HepG2 (cell line): ENCODE measurements around the gene EIF3M. TPM values are rescaled to one million over a fixed set of nuclear protein-coding genes. Genes with fewer than 3 reads are reported as not detected.

ENCODE experiments used
- KDM4B ChIP-seq: sonication (generic); formaldehyde crosslinking; IDR thresholded peaks from 2 replicates; pipeline ENCODE4 v1.4.0; 2020; ENCODE audit warnings: missing genetic modification reagents
- MEIS2 ChIP-seq: sonication (generic); formaldehyde crosslinking; IDR thresholded peaks from 2 replicates; pipeline ENCODE4 v1.9.0; 2021; ENCODE audit warnings: mild to moderate bottlenecking, missing genetic modification reagents
- POLR2AphosphoS5 ChIP-seq: IDR thresholded peaks from 2 replicates; pipeline ENCODE4 v1.6.1; 2012; ENCODE audit warnings: low read depth, low read length
- SMC3 ChIP-seq: IDR thresholded peaks from 2 replicates; pipeline ENCODE4 v1.6.1; 2011; ENCODE audit warnings: low read length, improper control_type of control experiment
- TCF12 ChIP-seq, 2 experiments: fragments of 450-650 bp in 1 of 2; sonication (generic) in 1 of 2; formaldehyde crosslinking in 1 of 2; IDR thresholded peaks; 2 replicates each; pipeline versions ENCODE4 v1.6.1 to v1.8.0; 2017 to 2022; ENCODE audit warnings: antibody characterized with exemption in 1 of 2, mild to moderate bottlenecking in 1 of 2, missing genetic modification reagents in 1 of 2, moderate library complexity in 1 of 2
- TCF7 ChIP-seq: sonication (generic); IDR thresholded peaks from 2 replicates; pipeline ENCODE4 v1.6.1; 2016; ENCODE audit warnings: antibody characterized with exemption, low read depth
- ZC3H13 ChIP-seq: sonication (generic); formaldehyde crosslinking; IDR thresholded peaks from 2 replicates; pipeline ENCODE4 v1.8.1; 2023; ENCODE audit warnings: mild to moderate bottlenecking, missing genetic modification reagents, moderate library complexity
- ZKSCAN8 ChIP-seq: IDR thresholded peaks from 2 replicates; pipeline ENCODE4 v1.6.1; 2016; ENCODE audit warnings: borderline replicate concordance, missing genetic modification reagents, missing compliant biosample characterization
- ZNF44 ChIP-seq: sonication (generic); formaldehyde crosslinking; IDR thresholded peaks from 2 replicates; pipeline ENCODE4 v1.5.1; 2020; ENCODE audit warnings: mild to moderate bottlenecking, missing genetic modification reagents
- ZNF460 ChIP-seq: sonication (generic); formaldehyde crosslinking; IDR thresholded peaks from 2 replicates; pipeline ENCODE4 v1.5.1; 2020; ENCODE audit warnings: missing genetic modification reagents, mild to moderate bottlenecking, borderline replicate concordance
- ZNF501 ChIP-seq: sonication (generic); formaldehyde crosslinking; IDR thresholded peaks from 2 replicates; pipeline ENCODE4 v1.5.1; 2020; ENCODE audit warnings: mild to moderate bottlenecking, moderate library complexity, missing genetic modification reagents
- ZNF776 ChIP-seq: sonication (generic); formaldehyde crosslinking; IDR thresholded peaks from 2 replicates; pipeline ENCODE4 v1.4.0; 2020; ENCODE audit warnings: mild to moderate bottlenecking, missing genetic modification reagents
- ZNF777 ChIP-seq: sonication (generic); formaldehyde crosslinking; IDR thresholded peaks from 2 replicates; pipeline ENCODE4 v1.4.0; 2020; ENCODE audit warnings: missing genetic modification reagents
- polyA plus RNA-seq, 8 experiments: library from polyadenylated mRNA; depleted of rRNA in 3 of 8; stranded (reverse) in 7 of 8; unstranded in 1 of 8; fragments of >200 nt; fragmentation: Illumina TruSeq in 4 of 8; extraction: Trizol in 4 of 8; gene quantifications; 2 replicates each; pipeline versions ENCODE4 v1.2.1 to v1.2.3, GENCODE V29; 2011 to 2016; ENCODE audit warnings: low read depth in 4 of 8, missing spikeins in 1 of 8, mixed read lengths in 1 of 8; ENCODE audit not compliant: insufficient read depth in 1 of 8
- total RNA-seq, 5 experiments: library from RNA; depleted of rRNA; stranded (reverse); fragments of >200 nt; fragmentation: Illumina TruSeq; extraction: Trizol; gene quantifications; 2 replicates each; pipeline ENCODE4 v1.2.3, GENCODE V29; 2016; ENCODE audit warnings: low read depth in 1 of 5
- TF ChIP-seq, protein P1 (sequence below): sonication (generic); formaldehyde crosslinking; IDR thresholded peaks from 2 replicates; pipeline ENCODE4 v1.4.0; 2020; ENCODE audit warnings: missing genetic modification reagents, borderline replicate concordance
- TF ChIP-seq, protein P2 (sequence below): sonication (generic); formaldehyde crosslinking; IDR thresholded peaks from 2 replicates; pipeline ENCODE4 v1.8.0; 2022; ENCODE audit warnings: missing genetic modification reagents, mild to moderate bottlenecking, inconsistent platforms, borderline replicate concordance
- TF ChIP-seq, protein P3 (sequence below): IDR thresholded peaks from 2 replicates; pipeline ENCODE4 v1.6.1; 2016; ENCODE audit warnings: low read depth, borderline replicate concordance
- TF ChIP-seq, protein P4 (sequence below): IDR thresholded peaks from 2 replicates; pipeline ENCODE4 v1.6.1; 2016; ENCODE audit warnings: control low read depth
- TF ChIP-seq, protein P5 (sequence below): fragments of 450-650 bp; IDR thresholded peaks from 2 replicates; pipeline ENCODE4 v1.6.1; 2017

Gene EIF3M
- total and polyA plus RNA-seq, 2 of the 13 experiments (the other 11 are each of a cell fraction or from before 2014, with no cell fraction given): 279 to 389 TPM

DNA sequence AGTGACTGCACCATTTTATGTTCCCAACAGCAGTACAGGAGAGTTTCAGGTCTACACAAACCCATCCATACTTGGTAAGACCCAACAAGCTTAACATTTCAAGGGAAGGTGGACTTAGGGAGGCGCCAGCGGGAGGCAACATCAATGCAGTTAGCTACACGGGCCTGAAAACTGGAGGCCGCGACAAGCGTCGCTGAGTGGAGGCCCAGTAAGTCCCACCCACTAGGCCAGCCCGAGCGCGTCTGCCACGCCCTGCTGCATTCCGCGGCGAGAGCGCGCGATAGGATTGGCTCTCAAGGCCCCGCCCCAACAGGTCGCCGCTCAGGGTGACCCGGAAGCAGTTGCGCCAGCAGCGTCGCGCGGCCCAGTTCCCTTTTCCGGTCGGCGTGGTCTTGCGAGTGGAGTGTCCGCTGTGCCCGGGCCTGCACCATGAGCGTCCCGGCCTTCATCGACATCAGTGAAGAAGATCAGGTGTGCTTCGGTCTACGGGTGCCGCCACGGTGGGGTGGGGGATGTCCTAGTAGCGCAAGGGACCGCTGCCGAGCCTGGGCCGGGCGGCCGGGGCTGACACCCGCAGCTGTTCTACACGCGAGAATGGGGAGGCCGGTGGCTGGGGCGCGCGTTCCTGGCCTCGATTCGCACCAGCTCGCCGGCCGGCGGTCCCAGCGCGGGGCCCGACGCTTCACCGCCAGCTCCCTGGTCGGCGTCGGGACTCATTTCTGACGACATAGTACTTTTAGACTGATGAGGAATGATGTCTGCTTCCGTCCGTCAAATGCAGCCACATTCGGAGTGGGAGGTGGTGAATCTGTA is at the start of gene EIF3M (continued):
- TF ChIP-seq, protein P1, sequence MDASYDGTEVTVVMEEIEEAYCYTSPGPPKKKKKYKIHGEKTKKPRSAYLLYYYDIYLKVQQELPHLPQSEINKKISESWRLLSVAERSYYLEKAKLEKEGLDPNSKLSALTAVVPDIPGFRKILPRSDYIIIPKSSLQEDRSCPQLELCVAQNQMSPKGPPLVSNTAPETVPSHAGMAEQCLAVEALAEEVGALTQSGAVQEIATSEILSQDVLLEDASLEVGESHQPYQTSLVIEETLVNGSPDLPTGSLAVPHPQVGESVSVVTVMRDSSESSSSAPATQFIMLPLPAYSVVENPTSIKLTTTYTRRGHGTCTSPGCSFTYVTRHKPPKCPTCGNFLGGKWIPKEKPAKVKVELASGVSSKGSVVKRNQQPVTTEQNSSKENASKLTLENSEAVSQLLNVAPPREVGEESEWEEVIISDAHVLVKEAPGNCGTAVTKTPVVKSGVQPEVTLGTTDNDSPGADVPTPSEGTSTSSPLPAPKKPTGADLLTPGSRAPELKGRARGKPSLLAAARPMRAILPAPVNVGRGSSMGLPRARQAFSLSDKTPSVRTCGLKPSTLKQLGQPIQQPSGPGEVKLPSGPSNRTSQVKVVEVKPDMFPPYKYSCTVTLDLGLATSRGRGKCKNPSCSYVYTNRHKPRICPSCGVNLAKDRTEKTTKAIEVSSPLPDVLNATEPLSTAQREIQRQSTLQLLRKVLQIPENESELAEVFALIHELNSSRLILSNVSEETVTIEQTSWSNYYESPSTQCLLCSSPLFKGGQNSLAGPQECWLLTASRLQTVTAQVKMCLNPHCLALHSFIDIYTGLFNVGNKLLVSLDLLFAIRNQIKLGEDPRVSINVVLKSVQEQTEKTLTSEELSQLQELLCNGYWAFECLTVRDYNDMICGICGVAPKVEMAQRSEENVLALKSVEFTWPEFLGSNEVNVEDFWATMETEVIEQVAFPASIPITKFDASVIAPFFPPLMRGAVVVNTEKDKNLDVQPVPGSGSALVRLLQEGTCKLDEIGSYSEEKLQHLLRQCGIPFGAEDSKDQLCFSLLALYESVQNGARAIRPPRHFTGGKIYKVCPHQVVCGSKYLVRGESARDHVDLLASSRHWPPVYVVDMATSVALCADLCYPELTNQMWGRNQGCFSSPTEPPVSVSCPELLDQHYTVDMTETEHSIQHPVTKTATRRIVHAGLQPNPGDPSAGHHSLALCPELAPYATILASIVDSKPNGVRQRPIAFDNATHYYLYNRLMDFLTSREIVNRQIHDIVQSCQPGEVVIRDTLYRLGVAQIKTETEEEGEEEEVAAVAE (CRISPR knock-in tag): no peak; the same call in 1 of the 2 replicates
- TF ChIP-seq ZNF460 (CRISPR knock-in tag): no peak; the same call in 1 of the 2 replicates
- peak; percentile 76; the same call in 1 of the 2 replicates for TF ChIP-seq MEIS2 (CRISPR knock-in tag)
- TF ChIP-seq ZC3H13: no peak
- no peak for TF ChIP-seq TCF12 (IDR thresholded peaks at IDR 0.05)
- no peak for TF ChIP-seq TCF12 (CRISPR knock-in tag; IDR thresholded peaks at IDR 0.05)
- TF ChIP-seq ZKSCAN8 (CRISPR knock-in tag): no peak
- TF ChIP-seq, protein P2, sequence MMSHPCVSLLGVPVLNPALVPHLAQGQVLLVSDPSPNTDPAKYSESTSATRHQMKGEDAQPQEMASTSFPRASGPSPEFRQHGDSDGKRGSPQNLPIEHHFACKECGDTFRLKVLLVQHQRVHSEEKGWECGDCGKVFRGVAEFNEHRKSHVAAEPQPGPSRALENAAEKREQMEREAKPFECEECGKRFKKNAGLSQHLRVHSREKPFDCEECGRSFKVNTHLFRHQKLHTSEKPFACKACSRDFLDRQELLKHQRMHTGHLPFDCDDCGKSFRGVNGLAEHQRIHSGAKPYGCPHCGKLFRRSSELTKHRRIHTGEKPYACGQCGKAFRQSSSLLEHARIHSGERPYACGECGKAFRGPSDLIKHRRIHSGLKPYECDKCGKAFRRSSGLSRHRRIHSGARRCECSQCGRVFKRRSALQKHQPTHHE: peak; percentile 75; the same call in 1 of the 2 replicates
- TF ChIP-seq ZNF501 (CRISPR knock-in tag): peak; percentile 88
- TF ChIP-seq ZNF44: no peak
- TF ChIP-seq SMC3: no peak
- TF ChIP-seq, protein P3, sequence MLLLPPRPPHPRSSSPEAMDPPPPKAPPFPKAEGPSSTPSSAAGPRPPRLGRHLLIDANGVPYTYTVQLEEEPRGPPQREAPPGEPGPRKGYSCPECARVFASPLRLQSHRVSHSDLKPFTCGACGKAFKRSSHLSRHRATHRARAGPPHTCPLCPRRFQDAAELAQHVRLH (CRISPR knock-in tag): peak; percentile 82; the same call in 1 of the 2 replicates
- TF ChIP-seq ZNF777 (CRISPR knock-in tag): peak; percentile 40; the same call in 1 of the 2 replicates
- no peak; the same call in none of the 2 replicates for TF ChIP-seq ZNF776
- no peak for TF ChIP-seq TCF7
- TF ChIP-seq POLR2AphosphoS5: peak; percentile 86
- TF ChIP-seq, protein P4, sequence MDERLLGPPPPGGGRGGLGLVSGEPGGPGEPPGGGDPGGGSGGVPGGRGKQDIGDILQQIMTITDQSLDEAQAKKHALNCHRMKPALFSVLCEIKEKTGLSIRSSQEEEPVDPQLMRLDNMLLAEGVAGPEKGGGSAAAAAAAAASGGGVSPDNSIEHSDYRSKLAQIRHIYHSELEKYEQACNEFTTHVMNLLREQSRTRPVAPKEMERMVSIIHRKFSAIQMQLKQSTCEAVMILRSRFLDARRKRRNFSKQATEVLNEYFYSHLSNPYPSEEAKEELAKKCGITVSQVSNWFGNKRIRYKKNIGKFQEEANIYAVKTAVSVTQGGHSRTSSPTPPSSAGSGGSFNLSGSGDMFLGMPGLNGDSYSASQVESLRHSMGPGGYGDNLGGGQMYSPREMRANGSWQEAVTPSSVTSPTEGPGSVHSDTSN: no peak
- TF ChIP-seq, protein P5, sequence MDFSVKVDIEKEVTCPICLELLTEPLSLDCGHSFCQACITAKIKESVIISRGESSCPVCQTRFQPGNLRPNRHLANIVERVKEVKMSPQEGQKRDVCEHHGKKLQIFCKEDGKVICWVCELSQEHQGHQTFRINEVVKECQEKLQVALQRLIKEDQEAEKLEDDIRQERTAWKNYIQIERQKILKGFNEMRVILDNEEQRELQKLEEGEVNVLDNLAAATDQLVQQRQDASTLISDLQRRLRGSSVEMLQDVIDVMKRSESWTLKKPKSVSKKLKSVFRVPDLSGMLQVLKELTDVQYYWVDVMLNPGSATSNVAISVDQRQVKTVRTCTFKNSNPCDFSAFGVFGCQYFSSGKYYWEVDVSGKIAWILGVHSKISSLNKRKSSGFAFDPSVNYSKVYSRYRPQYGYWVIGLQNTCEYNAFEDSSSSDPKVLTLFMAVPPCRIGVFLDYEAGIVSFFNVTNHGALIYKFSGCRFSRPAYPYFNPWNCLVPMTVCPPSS: no peak
- peak; percentile 84; the same call in 1 of the 2 replicates for TF ChIP-seq KDM4B
